Keratinocyte (primary cell): ENCODE results near the gene AOPEP.

Experiments used
- EZH2 ChIP-seq: IDR thresholded peaks from one replicate; pipeline ENCODE4 v1.6.1; 2012; ENCODE audit warnings: inconsistent platforms, mild to moderate bottlenecking, low read length, moderate library complexity
- TF ChIP-seq, protein P1 (sequence below), 3 experiments: IDR thresholded peaks in 1 of 3; conservative IDR thresholded peaks in 1 of 3; optimal IDR thresholded peaks in 1 of 3; 2 replicates in 2 of 3; 3 replicates in 1 of 3; pipeline versions ENCODE3 to v1.5.1; 2011; ENCODE audit warnings: low read length in 3 of 3, mild to moderate bottlenecking in 3 of 3, moderate library complexity in 2 of 3, control low read depth in 1 of 3, inconsistent platforms in 1 of 3; ENCODE audit not compliant: insufficient read depth in 2 of 3; ENCODE audit errors: extremely low read depth in 1 of 3

DNA sequence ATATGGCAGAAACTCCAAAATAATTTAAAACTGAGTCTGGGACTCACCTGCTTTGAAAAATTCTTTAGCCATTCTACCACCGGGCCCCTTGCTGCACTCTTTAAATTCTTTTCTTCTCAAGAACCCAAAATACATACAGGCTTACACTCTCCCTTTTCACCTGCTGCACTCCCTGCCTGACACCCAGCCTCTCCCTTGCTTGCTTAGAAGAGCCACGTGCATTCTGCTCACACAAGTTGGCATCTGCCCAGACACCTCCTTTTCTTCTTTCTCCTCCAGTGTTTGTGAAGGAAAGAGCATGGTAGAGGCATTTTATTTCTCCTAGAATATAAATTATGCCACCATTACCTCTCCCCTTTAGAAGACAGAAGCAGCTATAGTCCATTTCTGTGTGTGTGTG, 39.0 kb upstream of the AOPEP start:
- no peak for TF ChIP-seq EZH2
- TF ChIP-seq, protein P1, sequence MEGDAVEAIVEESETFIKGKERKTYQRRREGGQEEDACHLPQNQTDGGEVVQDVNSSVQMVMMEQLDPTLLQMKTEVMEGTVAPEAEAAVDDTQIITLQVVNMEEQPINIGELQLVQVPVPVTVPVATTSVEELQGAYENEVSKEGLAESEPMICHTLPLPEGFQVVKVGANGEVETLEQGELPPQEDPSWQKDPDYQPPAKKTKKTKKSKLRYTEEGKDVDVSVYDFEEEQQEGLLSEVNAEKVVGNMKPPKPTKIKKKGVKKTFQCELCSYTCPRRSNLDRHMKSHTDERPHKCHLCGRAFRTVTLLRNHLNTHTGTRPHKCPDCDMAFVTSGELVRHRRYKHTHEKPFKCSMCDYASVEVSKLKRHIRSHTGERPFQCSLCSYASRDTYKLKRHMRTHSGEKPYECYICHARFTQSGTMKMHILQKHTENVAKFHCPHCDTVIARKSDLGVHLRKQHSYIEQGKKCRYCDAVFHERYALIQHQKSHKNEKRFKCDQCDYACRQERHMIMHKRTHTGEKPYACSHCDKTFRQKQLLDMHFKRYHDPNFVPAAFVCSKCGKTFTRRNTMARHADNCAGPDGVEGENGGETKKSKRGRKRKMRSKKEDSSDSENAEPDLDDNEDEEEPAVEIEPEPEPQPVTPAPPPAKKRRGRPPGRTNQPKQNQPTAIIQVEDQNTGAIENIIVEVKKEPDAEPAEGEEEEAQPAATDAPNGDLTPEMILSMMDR (optimal IDR thresholded peaks at IDR 0.05 in 1 of 3, IDR thresholded peaks at IDR 0.05 in 1 of 3, conservative IDR thresholded peaks at IDR 0.05 in 1 of 3; ENCODE audit: extremely low read depth in 1 of 3, insufficient read depth in 2 of 3, low read length in 3 of 3): no peak
